ENCODE results near the gene CRADD. TPM values are rescaled to one million over a fixed set of nuclear protein-coding genes. Genes with fewer than 3 reads are reported as not detected.
"Not testable (repeated sequence)": the region's sequence is repeated elsewhere in the genome, so short reads cannot be mapped to it uniquely, and the experiment has no call there.

CRADD gene
- total RNA-seq, 1 donor from 2014 or later = 30.3 TPM

GRCh38 chr12:93926237-93926636, 249.1 kb downstream of the CRADD start:
- DNase-seq (ENCODE audit: low spot score) = no peak

GRCh38 chr12:93929081-93929480, 251.9 kb downstream of the CRADD start:
- DNase-seq (ENCODE audit: low spot score) = not testable (repeated sequence)

GRCh38 chr12:93937812-93938211, 260.6 kb downstream of the CRADD start:
- DNase-seq (ENCODE audit: low spot score) = no peak

GRCh38 chr12:93938317-93938716, 261.1 kb downstream of the CRADD start:
- no peak for DNase-seq (ENCODE audit: low spot score)

GRCh38 chr12:93938931-93939330, 261.8 kb downstream of the CRADD start:
- no peak for DNase-seq (ENCODE audit: low spot score)

GRCh38 chr12:93939641-93940325, 262.6 kb downstream of the CRADD start:
- DNase-seq (ENCODE audit: low spot score) = no peak

GRCh38 chr12:93943780-93944179, 266.6 kb downstream of the CRADD start:
- no peak for DNase-seq (ENCODE audit: low spot score)

- DNase-seq (ENCODE audit: low spot score) = no peak
These were observed 267.0 kb downstream of the CRADD start for GRCh38 chr12:93944201-93944600.

Other genes starting within 250 kb of the CRADD start
- gene UBE2N, start 235.4 kb upstream of the CRADD start, total RNA-seq (ENCODE audit: insufficient read depth, low replicate concordance) = 68.1 TPM
- gene MRPL42, start 209.9 kb upstream of the CRADD start, total RNA-seq (ENCODE audit: insufficient read depth, low replicate concordance) = 82.8 TPM
- 32.0 TPM for gene SOCS2, start 104.7 kb upstream of the CRADD start, total RNA-seq (ENCODE audit: insufficient read depth, low replicate concordance)

Measured in umbilical cord (tissue), 2 donors.